Endothelial cell of umbilical vein (primary cell): ENCODE measurements around the gene C1QL2. TPM values are rescaled to one million over a fixed set of nuclear protein-coding genes. Genes with fewer than 3 reads are reported as not detected.

ENCODE experiments used
- BruUV-seq: library from RNA; stranded (reverse); fragments of 400-500 nt; replicated peaks from 2 replicates; lab custom pipeline; 2021; lab: Mats Ljungman, UMichigan
- CTCF ChIA-PET: fragments of 300-600, 350-600 bp; sonication (Branson Sonifier 250); formaldehyde crosslinking; loops from one replicate; lab custom pipeline; 2021; ENCODE audit warnings: antibody characterized with exemption, inconsistent platforms; lab: Charles Lee
- POLR2A ChIA-PET: fragments of 300-600, 350-600 bp; sonication (Branson Sonifier 250); formaldehyde crosslinking; loops from one replicate; lab custom pipeline; 2021; ENCODE audit warnings: antibody characterized with exemption, inconsistent platforms; lab: Charles Lee
- DNase-seq: peaks from one replicate; pipeline ENCODE4 v3.0.0-alpha.2; 2011; ENCODE audit warnings: low read depth, low spot score
- FAIRE-seq: peaks from 2 replicates; lab custom pipeline; 2011; peaks lifted over from hg19 to GRCh38; lab: Jason Lieb, UNC
- H2AFZ ChIP-seq: 2 replicates; pipeline ENCODE4 v1.6.0; 2012; ENCODE audit warnings: low read depth, low read length, control low read depth, inconsistent platforms
- H3K27ac ChIP-seq: 2 replicates; pipeline ENCODE4 v1.5.1; 2011; ENCODE audit warnings: low read depth, mild to moderate bottlenecking, control low read depth, low read length, moderate library complexity; ENCODE audit not compliant: insufficient read depth
- H3K27me3 ChIP-seq, 2 experiments: 2 replicates each; pipeline versions ENCODE4 v1.6.0 to v1.6.1; 2011; ENCODE audit warnings: low read length in 2 of 2, mixed read lengths in 1 of 2; ENCODE audit not compliant: control insufficient read depth in 2 of 2, insufficient read depth in 2 of 2
- H3K36me3 ChIP-seq, 2 experiments: 2 replicates in 1 of 2; 3 replicates in 1 of 2; pipeline ENCODE4 v1.5.1; 2011; ENCODE audit warnings: low read length in 2 of 2, mild to moderate bottlenecking in 1 of 2, moderate library complexity in 1 of 2; ENCODE audit not compliant: control insufficient read depth in 2 of 2, insufficient read depth in 2 of 2; ENCODE audit errors: extremely low read depth in 1 of 2
- H3K4me1 ChIP-seq: 3 replicates; pipeline ENCODE4 v1.5.1; 2011; ENCODE audit warnings: mild to moderate bottlenecking, low read length; ENCODE audit not compliant: control insufficient read depth, insufficient read depth; ENCODE audit errors: extremely low read depth
- H3K4me2 ChIP-seq: 2 replicates; pipeline ENCODE4 v1.6.1; 2011; ENCODE audit warnings: low read length, control low read depth, mixed read lengths; ENCODE audit not compliant: insufficient read depth
- H3K4me3 ChIP-seq, 3 experiments: fragments of 200-600 bp in 1 of 3; sonication (generic), shearing (Covaris generic) in 1 of 3; replicated peaks in 1 of 3; 2 replicates each; pipeline ENCODE4 v1.5.1; 2011 to 2016; ENCODE audit warnings: control low read depth in 3 of 3, low read length in 3 of 3, mild to moderate bottlenecking in 2 of 3, inconsistent platforms in 1 of 3, low read depth in 1 of 3, moderate library complexity in 1 of 3; ENCODE audit not compliant: insufficient read depth in 1 of 3
- H3K79me2 ChIP-seq: 2 replicates; pipeline ENCODE4 v1.6.0; 2012; ENCODE audit warnings: low read length, inconsistent platforms; ENCODE audit not compliant: control insufficient read depth, insufficient read depth
- H3K9ac ChIP-seq: replicated peaks from 2 replicates; pipeline ENCODE3; 2011; ENCODE audit warnings: low read length, control low read depth; ENCODE audit not compliant: insufficient read depth; ENCODE audit errors: extremely low read depth
- H3K9me1 ChIP-seq: replicated peaks from 3 replicates; pipeline ENCODE4 v1.6.0; 2011; ENCODE audit warnings: mild to moderate bottlenecking, low read length; ENCODE audit not compliant: control insufficient read depth, insufficient read depth; ENCODE audit errors: extremely low read depth
- H3K9me3 ChIP-seq: replicated peaks from 2 replicates; pipeline ENCODE4 v1.5.1; 2012; ENCODE audit warnings: low read length, inconsistent platforms; ENCODE audit not compliant: control insufficient read depth, insufficient read depth
- H4K20me1 ChIP-seq: replicated peaks from 2 replicates; pipeline ENCODE3; 2011; ENCODE audit warnings: mild to moderate bottlenecking, low read length; ENCODE audit not compliant: control insufficient read depth, insufficient read depth; ENCODE audit errors: extremely low read depth
- CTCF ChIP-seq, 2 donors: IDR thresholded peaks; 1 replicate in 1 of 2; 2 replicates in 1 of 2; pipeline ENCODE4 v1.5.1; 2011; ENCODE audit warnings: low read length in 2 of 2, mild to moderate bottlenecking in 2 of 2, moderate library complexity in 2 of 2, control low read depth in 1 of 2, inconsistent platforms in 1 of 2, low read depth in 1 of 2; ENCODE audit not compliant: insufficient read depth in 1 of 2; ENCODE audit errors: extremely low read depth in 1 of 2
- EZH2 ChIP-seq: IDR thresholded peaks from 2 replicates; pipeline ENCODE4 v1.6.1; 2012; ENCODE audit warnings: borderline replicate concordance, low read depth, mild to moderate bottlenecking, moderate library complexity, low read length, inconsistent platforms; ENCODE audit not compliant: severe bottlenecking
- FOS ChIP-seq: IDR thresholded peaks from 2 replicates; pipeline ENCODE4 v1.6.1; 2011; ENCODE audit warnings: mild to moderate bottlenecking, low read length, moderate library complexity, borderline replicate concordance; ENCODE audit not compliant: insufficient read depth
- GATA2 ChIP-seq: IDR thresholded peaks from 2 replicates; pipeline ENCODE4 v1.7.0; 2011; ENCODE audit warnings: low read depth, mild to moderate bottlenecking, moderate library complexity, mixed read lengths, low read length; ENCODE audit not compliant: insufficient read length, insufficient read depth
- JUN ChIP-seq: IDR thresholded peaks from 2 replicates; pipeline ENCODE4 v1.6.1; 2011; ENCODE audit warnings: borderline replicate concordance, low read depth; ENCODE audit not compliant: insufficient read length, insufficient read depth
- MAX ChIP-seq: IDR thresholded peaks from 2 replicates; pipeline ENCODE4 v1.6.1; 2011; ENCODE audit not compliant: insufficient read depth, insufficient read length
- dilution Hi-C: fragments of 300-500 bp; cut with MboI; formaldehyde crosslinking; loops from one replicate; pipeline ENCODE4 v1.15.0; 2019; ENCODE audit warnings: low sequenced_read_pairs; ENCODE audit not compliant: extremely low pct_ligation_motif_present
- intact Hi-C: fragments of 100-400 bp; cut with micrococcal nuclease; formaldehyde crosslinking; loops from one replicate; pipeline ENCODE4 v1.10.0; 2022
- polyA plus RNA-seq, 4 experiments: library from polyadenylated mRNA; depleted of rRNA in 3 of 4; stranded (reverse) in 3 of 4; unstranded in 1 of 4; fragments of >200 nt; gene quantifications; 2 replicates each; pipeline versions ENCODE4 v1.2.1 to v1.2.3, GENCODE V29; 2011 to 2012; ENCODE audit warnings: missing spikeins in 1 of 4
- total RNA-seq: library from RNA; stranded (reverse); gene quantifications from 2 replicates; pipeline ENCODE4 v1.2.3, GENCODE V29; 2021

Gene C1QL2
- total and polyA plus RNA-seq, 2 donors (not counting 3 experiments of a cell fraction or from before 2014, with no cell fraction given) = not detected

GRCh38 chr2:119174993-119175347 is 16.4 kb upstream of the C1QL2 start:
- FAIRE-seq (no peak), DNase-seq (no peak)
- no peak overlapping the region for H3K4me3 ChIP-seq
- no peaks in the 10 kb centered on the region for H3K9me1 ChIP-seq
- dilution Hi-C loops = no loop called here
- H2AFZ ChIP-seq = no peak overlapping the region
- H3K36me3 ChIP-seq = no peaks in the 10 kb centered on the region
- intact Hi-C loops = loop anchor here (1.0 kb wide), 2 partner anchors 164 to 294 kb away; no protein-coding TSS in a partner anchor
- no peaks in the 10 kb centered on the region for H4K20me1 ChIP-seq
- H3K27ac ChIP-seq = no peak overlapping the region
- no peaks in the 10 kb centered on the region for H3K79me2 ChIP-seq
- H3K9ac ChIP-seq = no peak overlapping the region
- H3K27me3 ChIP-seq = no peaks in the 10 kb centered on the region
- ChIA-PET CTCF (interaction anchor here (1.0 to 1.8 kb wide), 5 partner anchors 8 to 293 kb away, joined by 3 to 10 read pairs (median 7); no protein-coding TSS in a partner anchor), POLR2A (no interaction called here)
- BruUV-seq = no TSS peak
- TF ChIP-seq EZH2 = no peak
- no peak overlapping the region for H3K4me2 ChIP-seq
- no peaks in the 10 kb centered on the region for H3K4me1 ChIP-seq
- no peaks in the 10 kb centered on the region for H3K9me3 ChIP-seq

GRCh38 chr2:119174216-119174992 is 15.9 kb upstream of the C1QL2 start:
- POLR2A ChIA-PET = no interaction called here
- DNase-seq = peak; percentile 20
- Histone ChIP-seq H3K4me2 (no peak overlapping the region), H3K9ac (no peak overlapping the region), H3K4me1 (no peaks in the 10 kb centered on the region), H4K20me1 (no peaks in the 10 kb centered on the region), H3K36me3 (no peaks in the 10 kb centered on the region), H3K79me2 (no peaks in the 10 kb centered on the region), H3K27me3 (no peaks in the 10 kb centered on the region), H3K4me3 (no peak overlapping the region), H3K9me3 (no peaks in the 10 kb centered on the region), H3K27ac (no peak overlapping the region), H3K9me1 (no peaks in the 10 kb centered on the region), H2AFZ (no peak overlapping the region)
- BruUV-seq = no TSS peak
- dilution Hi-C loops = no loop called here
- no peak for TF ChIP-seq MAX
- TF ChIP-seq JUN = no peak
- TF ChIP-seq CTCF (IDR thresholded peaks at IDR 0.05; ENCODE audit: extremely low read depth in 1 of 2, insufficient read depth in 1 of 2, low read depth in 1 of 2, low read length in 2 of 2) = peak; percentile 76 to 84
- TF ChIP-seq FOS = no peak
- no peak for TF ChIP-seq GATA2
- intact Hi-C loops = loop anchor here (1.0 kb wide), 2 partner anchors 163 to 293 kb away; no protein-coding TSS in a partner anchor
- peak; percentile 72 for FAIRE-seq
- CTCF ChIA-PET = interaction anchor here (1.0 to 1.8 kb wide), 5 partner anchors 8 to 293 kb away, joined by 3 to 10 read pairs (median 7); no protein-coding TSS in a partner anchor
